Right hindlimb (tissue), 1 donor: Measurements from ENCODE around the gene IRX6.

ENCODE experiments used
- DNase-seq: peaks from one replicate; pipeline ENCODE4 v3.0.0-alpha.2; 2018

Gene IRX6

GRCh38 chr16:55367866-55368603, 44.0 kb downstream of the IRX6 start:
- DNase-seq = no peak

- no peak for DNase-seq
Measured at GRCh38 chr16:55369151-55369550, 45.1 kb downstream of the IRX6 start.

- DNase-seq = peak; percentile 82
Measured at GRCh38 chr16:55370762-55371482, 46.9 kb downstream of the IRX6 start.

- DNase-seq = no peak
Measured at GRCh38 chr16:55372792-55373488, 48.9 kb downstream of the IRX6 start.

GRCh38 chr16:55373489-55373832, 49.5 kb downstream of the IRX6 start:
- DNase-seq = no peak

- DNase-seq = no peak
Measured at GRCh38 chr16:55376045-55376444, 52.0 kb downstream of the IRX6 start.

- no peak for DNase-seq
Measured at GRCh38 chr16:55376567-55377167, 52.7 kb downstream of the IRX6 start.

- DNase-seq = no peak
Measured at GRCh38 chr16:55377840-55378239, 53.8 kb downstream of the IRX6 start.

GRCh38 chr16:55378616-55379015, 54.6 kb downstream of the IRX6 start:
- no peak for DNase-seq

- DNase-seq = no peak
Measured at GRCh38 chr16:55379371-55379770, 55.4 kb downstream of the IRX6 start.

GRCh38 chr16:55379876-55380390, 55.9 kb downstream of the IRX6 start:
- DNase-seq = no peak
